K562 (cell line): ENCODE measurements around the gene CTNNA3. TPM values are rescaled to one million over a fixed set of nuclear protein-coding genes. Genes with fewer than 3 reads are reported as not detected.

Source experiments
- ATAC-seq: fragments of 200-7000 bp; cut with Tn5 transposase; 3 replicates; pipeline ENCODE4 v1.9.1; 2020; ENCODE audit warnings: moderate library complexity
- BruUV-seq: library from RNA; stranded (reverse); fragments of 400-500 nt; replicated peaks from 2 replicates; lab custom pipeline; 2021; lab: Mats Ljungman, UMichigan
- CTCF ChIA-PET: fragments of 300-600 bp; formaldehyde crosslinking; extraction: SDS; loops from one replicate; lab custom pipeline; 2021; ENCODE audit warnings: low intra/inter-chr PET ratio; lab: Yijun Ruan, JAX
- POLR2A ChIA-PET: fragments of 300-600, 350-650 bp; sonication (Branson Sonifier 250); formaldehyde crosslinking; extraction: SDS; loops from one replicate; lab custom pipeline; 2021; ENCODE audit warnings: antibody characterized with exemption, inconsistent platforms; lab: Yijun Ruan, JAX
- DNase-seq, 4 experiments: peaks; one replicate each; pipeline versions ENCODE4 v3.0.0 to v3.0.0-alpha.2; 2011 to 2018; ENCODE audit warnings: low spot score in 3 of 4, mixed read lengths in 3 of 4; ENCODE audit errors: extremely low read depth in 1 of 4
- FAIRE-seq: peaks from 2 replicates; lab custom pipeline; 2011; peaks lifted over from hg19 to GRCh38; lab: Jason Lieb, UNC
- H2AFZ ChIP-seq: 2 replicates; pipeline ENCODE4 v1.6.0; 2011; ENCODE audit warnings: low read depth, low read length, control low read depth, inconsistent platforms
- H3K27ac ChIP-seq: fragments of 200-600 bp; 3 replicates; pipeline ENCODE4 v1.8.0; 2011; ENCODE audit warnings: low read depth, mild to moderate bottlenecking, control low read depth, inconsistent platforms, low read length, moderate library complexity, mixed read lengths; ENCODE audit errors: extremely low read depth
- H3K27me3 ChIP-seq, 2 experiments: fragments of 300-600 bp in 1 of 2; 2 replicates in 1 of 2; 3 replicates in 1 of 2; pipeline versions ENCODE4 v1.6.0 to v1.8.0; 2011; ENCODE audit warnings: inconsistent platforms in 2 of 2, low read length in 2 of 2, mild to moderate bottlenecking in 1 of 2, mixed read lengths in 1 of 2, moderate library complexity in 1 of 2; ENCODE audit not compliant: control insufficient read depth in 2 of 2, insufficient read depth in 2 of 2
- H3K36me3 ChIP-seq: fragments of 300-600 bp; 3 replicates; pipeline ENCODE4 v1.8.0; 2011; ENCODE audit warnings: mild to moderate bottlenecking, low read length, inconsistent platforms; ENCODE audit not compliant: control insufficient read depth, insufficient read depth
- H3K4me1 ChIP-seq, 2 experiments: fragments of 200-600 bp in 1 of 2; replicated peaks in 1 of 2; 2 replicates in 1 of 2; 3 replicates in 1 of 2; pipeline versions ENCODE4 v1.5.1 to v1.8.0; 2011; ENCODE audit warnings: inconsistent platforms in 2 of 2, low read length in 2 of 2, mild to moderate bottlenecking in 1 of 2, mixed read lengths in 1 of 2, moderate library complexity in 1 of 2; ENCODE audit not compliant: control insufficient read depth in 2 of 2, insufficient read depth in 2 of 2
- H3K4me2 ChIP-seq: 2 replicates; pipeline ENCODE4 v1.6.1; 2011; ENCODE audit warnings: low read length, control low read depth, inconsistent platforms, mixed read lengths; ENCODE audit not compliant: insufficient read depth
- H3K4me3 ChIP-seq: fragments of 200-600 bp; sonication (generic), shearing (Covaris generic); 2 replicates; pipeline ENCODE4 v1.5.1; 2016; ENCODE audit warnings: control low read depth, inconsistent platforms
- H3K79me2 ChIP-seq: fragments of 200-600 bp; 3 replicates; pipeline ENCODE4 v1.8.0; 2011; ENCODE audit warnings: low read length, inconsistent platforms; ENCODE audit not compliant: control insufficient read depth, insufficient read depth
- H3K9ac ChIP-seq, 2 experiments: 2 replicates each; pipeline versions ENCODE4 v1.6.0 to v1.6.1; 2011; ENCODE audit warnings: low read depth in 2 of 2, low read length in 2 of 2, control low read depth in 1 of 2, inconsistent platforms in 1 of 2, mild to moderate bottlenecking in 1 of 2, mixed read lengths in 1 of 2; ENCODE audit not compliant: insufficient read depth in 1 of 2
- H3K9me1 ChIP-seq: one replicate; pipeline ENCODE4 v1.6.0; 2011; ENCODE audit warnings: inconsistent platforms, mild to moderate bottlenecking, low read length, moderate library complexity; ENCODE audit not compliant: control insufficient read depth, insufficient read depth
- H3K9me3 ChIP-seq: replicated peaks from 2 replicates; pipeline ENCODE4 v1.5.1; 2011; ENCODE audit warnings: low read depth, low read length, inconsistent platforms; ENCODE audit not compliant: control insufficient read depth, insufficient read depth
- H4K20me1 ChIP-seq: replicated peaks from 2 replicates; pipeline ENCODE4 v1.6.1; 2011; ENCODE audit warnings: low read length, inconsistent platforms, mixed read lengths; ENCODE audit not compliant: control insufficient read depth, insufficient read depth
- BCL6 ChIP-seq: fragments of 250-450 bp; sonication (Bioruptor Pico); IDR thresholded peaks from 2 replicates; pipeline ENCODE4 v1.4.0; 2020
- CUX1 ChIP-seq: fragments of 200-800 bp; sonication (Bioruptor generic); IDR thresholded peaks from 2 replicates; pipeline ENCODE4 v1.6.1; 2016; ENCODE audit warnings: missing genetic modification characterization, missing compliant biosample characterization
- GATA2 ChIP-seq: sonication (generic); formaldehyde crosslinking; IDR thresholded peaks from 2 replicates; pipeline ENCODE4 v1.4.0; 2020; ENCODE audit warnings: mild to moderate bottlenecking, missing genetic modification reagents
- MEIS2 ChIP-seq: fragments of 450-650 bp; IDR thresholded peaks from 2 replicates; pipeline ENCODE4 v1.6.1; 2014; ENCODE audit warnings: mild to moderate bottlenecking; ENCODE audit not compliant: partially characterized antibody
- PHF21A ChIP-seq: fragments of 450-650 bp; IDR thresholded peaks from 2 replicates; pipeline ENCODE4 v1.6.1; 2017; ENCODE audit warnings: low read depth, borderline replicate concordance
- RBM25 ChIP-seq: fragments of 200-400 bp; formaldehyde crosslinking; IDR thresholded peaks from 2 replicates; pipeline ENCODE4 v1.6.1; 2018; ENCODE audit warnings: low read length, low read depth, moderate library complexity; ENCODE audit not compliant: severe bottlenecking
- SIRT6 ChIP-seq: IDR thresholded peaks from one replicate; pipeline ENCODE4 v1.6.1; 2012; ENCODE audit warnings: low read depth, mild to moderate bottlenecking, control low read depth, inconsistent platforms, low read length, moderate library complexity
- SRSF3 ChIP-seq: fragments of 200-400 bp; formaldehyde crosslinking; IDR thresholded peaks from 2 replicates; pipeline ENCODE4 v1.6.1; 2016; ENCODE audit warnings: mild to moderate bottlenecking, low read length, moderate library complexity; ENCODE audit not compliant: insufficient read depth
- ZNF232 ChIP-seq: sonication (generic); formaldehyde crosslinking; IDR thresholded peaks from 2 replicates; pipeline ENCODE4 v1.8.0; 2022; ENCODE audit warnings: mild to moderate bottlenecking, missing genetic modification reagents
- ZNF766 ChIP-seq: fragments of 200-800 bp; sonication (Bioruptor generic); conservative IDR thresholded peaks from 2 replicates; pipeline ENCODE4 v1.6.1; 2016; ENCODE audit warnings: missing genetic modification characterization, missing compliant biosample characterization
- in situ Hi-C: fragments of 300-500 bp; cut with MboI; formaldehyde crosslinking; loops from 4 replicates; pipeline ENCODE4 v1.15.0; 2018; ENCODE audit warnings: inconsistent platforms, mixed read lengths
- intact Hi-C: fragments of 100-400 bp; cut with micrococcal nuclease; formaldehyde crosslinking; loops from 2 replicates; pipeline ENCODE4 v1.14.2; 2022
- polyA plus RNA-seq, 8 experiments: library from polyadenylated mRNA; depleted of rRNA in 4 of 8; stranded (reverse) in 5 of 8; unstranded in 3 of 8; fragments of >200 nt; fragmentation: Nextera tagmentation in 2 of 8; fragmentation: Illumina TruSeq in 1 of 8; extraction: Ambion mirVana in 2 of 8; extraction: Trizol in 1 of 8; gene quantifications; 2 replicates each; pipeline versions ENCODE4 v1.2.1 to v1.2.3, GENCODE V29; 2011 to 2014; ENCODE audit warnings: inconsistent platforms in 1 of 8, missing spikeins in 1 of 8
- total RNA-seq, 7 experiments: library from RNA; depleted of rRNA in 6 of 7; stranded (reverse); fragments of >200 nt in 6 of 7; fragmentation: Illumina TruSeq in 2 of 7; extraction: Trizol in 2 of 7; gene quantifications; 2 replicates each; pipeline versions ENCODE4 v1.2.1 to v1.2.3, GENCODE V29; 2011 to 2021; ENCODE audit warnings: low replicate concordance in 1 of 7

CTNNA3 gene
- total and polyA plus RNA-seq, 9 of the 15 experiments (the other 6 are each of a cell fraction or from before 2014, with no cell fraction given): 0.04 TPM; not detected in 8

- H3K79me2 ChIP-seq: no peaks in the 10 kb centered on the region
- no peak for TF ChIP-seq ZNF766
- TF ChIP-seq CUX1 (CRISPR knock-in tag): no peak
- no peak for TF ChIP-seq ZNF232
- TF ChIP-seq MEIS2: no peak
- TF ChIP-seq PHF21A: no peak
- TF ChIP-seq RBM25: no peak
- no peak for TF ChIP-seq BCL6 (CRISPR knock-in tag)
- no peak for TF ChIP-seq SIRT6
- TF ChIP-seq SRSF3: no peak
- no peak for TF ChIP-seq GATA2 (CRISPR knock-in tag)
- H3K9me3 ChIP-seq: no peaks in the 10 kb centered on the region
- H3K9ac ChIP-seq: no peak overlapping the region
- FAIRE-seq (no peak), DNase-seq (no peak), ATAC-seq (no peak)
- H3K27ac ChIP-seq: no peak overlapping the region
- intact Hi-C loops: no loop called here
- H3K4me1 ChIP-seq: no peaks in the 10 kb centered on the region
- no TSS peak for BruUV-seq
- H3K36me3 ChIP-seq: no peaks in the 10 kb centered on the region
- H3K9me1 ChIP-seq: no peaks in the 10 kb centered on the region
- CTCF ChIA-PET: interaction anchor here (0.6 kb wide), 1 partner anchor 21 kb away, joined by 3 read pairs; no protein-coding TSS in a partner anchor
- H3K27me3 ChIP-seq: no peaks in the 10 kb centered on the region
- H4K20me1 ChIP-seq: no peaks in the 10 kb centered on the region
- in situ Hi-C loops: no loop called here
- H3K4me2 ChIP-seq: no peak overlapping the region
- POLR2A ChIA-PET: no interaction called here
- no peak overlapping the region for H2AFZ ChIP-seq
- no peak overlapping the region for H3K4me3 ChIP-seq
Measured at GRCh38 chr10:67670401-67670800, 25.6 kb downstream of the CTNNA3 start.
